ENCODE results near the gene ADAD2. TPM values are rescaled to one million over a fixed set of nuclear protein-coding genes. Genes with fewer than 3 reads are reported as not detected.

ADAD2 gene
- total RNA-seq, 1 donor from 2014 or later: not detected

DNA sequence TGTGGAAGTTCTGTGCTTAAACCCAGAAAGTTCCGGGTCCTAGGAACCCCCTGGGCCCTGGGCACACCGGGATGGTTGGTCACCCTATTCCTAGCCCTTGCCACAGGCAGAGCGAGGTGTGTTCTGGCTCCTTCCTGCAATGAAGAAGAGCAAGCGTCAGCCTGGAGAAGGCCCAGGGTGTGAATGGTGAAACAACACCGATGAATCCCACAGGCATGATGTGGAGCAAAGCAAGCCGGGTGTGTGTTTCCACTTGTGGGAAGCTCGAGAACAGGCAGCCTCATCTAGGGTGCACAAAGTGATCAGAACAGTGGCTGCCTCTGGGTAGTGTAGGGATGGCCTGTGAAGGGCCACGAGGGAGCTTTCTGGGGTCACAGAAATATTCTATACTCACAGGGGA, 35.1 kb downstream of the ADAD2 start:
- DNase-seq: no peak

DNA sequence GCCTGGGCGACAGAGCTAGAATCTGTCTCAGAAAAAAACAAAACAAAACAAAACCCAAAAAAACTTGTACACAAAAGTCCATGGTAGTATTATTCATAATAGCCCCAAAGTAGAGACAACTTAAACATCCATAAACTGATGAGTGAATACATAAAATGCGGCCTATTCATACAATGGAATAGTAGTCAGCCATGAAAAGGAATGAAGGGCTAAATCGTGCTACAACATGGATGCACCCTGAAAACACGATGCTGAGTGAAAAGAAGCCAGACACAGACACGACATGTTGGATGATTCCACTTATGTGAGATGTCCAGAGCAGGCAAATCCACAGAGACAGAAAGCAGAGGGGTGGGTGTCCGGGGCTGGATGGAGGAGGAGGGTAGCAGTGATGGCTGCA, 36.6 kb downstream of the ADAD2 start:
- DNase-seq: no peak

DNA sequence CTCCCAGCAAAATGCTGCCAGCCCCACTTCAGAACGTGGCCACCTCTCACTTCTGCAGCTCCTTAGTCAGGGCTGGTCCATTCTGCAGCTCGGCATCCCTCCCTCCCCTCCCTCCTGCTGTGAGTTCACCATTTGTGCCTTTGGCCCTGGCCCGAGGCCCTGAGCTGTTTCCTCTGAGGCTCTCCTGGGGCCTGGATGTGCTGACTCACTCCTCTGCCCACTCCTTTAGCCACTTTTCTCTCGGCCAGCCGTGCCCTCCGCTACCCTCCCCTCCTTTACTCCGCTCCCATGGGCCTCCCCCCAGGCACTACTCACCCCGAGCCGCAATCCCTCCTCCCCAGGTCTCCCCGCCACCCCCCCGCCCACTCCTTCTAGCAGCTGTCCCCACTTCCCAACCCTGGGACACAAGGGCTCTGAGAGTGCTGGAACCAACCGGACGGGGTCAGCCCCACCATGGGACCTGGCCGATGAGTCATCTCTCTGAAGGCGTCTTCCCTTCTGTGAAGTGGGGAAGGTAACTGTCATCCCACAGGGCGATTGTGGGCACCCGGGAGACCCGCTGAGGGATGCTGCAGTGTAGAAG, 37.4 kb downstream of the ADAD2 start:
- peak; percentile 79 for DNase-seq

DNA sequence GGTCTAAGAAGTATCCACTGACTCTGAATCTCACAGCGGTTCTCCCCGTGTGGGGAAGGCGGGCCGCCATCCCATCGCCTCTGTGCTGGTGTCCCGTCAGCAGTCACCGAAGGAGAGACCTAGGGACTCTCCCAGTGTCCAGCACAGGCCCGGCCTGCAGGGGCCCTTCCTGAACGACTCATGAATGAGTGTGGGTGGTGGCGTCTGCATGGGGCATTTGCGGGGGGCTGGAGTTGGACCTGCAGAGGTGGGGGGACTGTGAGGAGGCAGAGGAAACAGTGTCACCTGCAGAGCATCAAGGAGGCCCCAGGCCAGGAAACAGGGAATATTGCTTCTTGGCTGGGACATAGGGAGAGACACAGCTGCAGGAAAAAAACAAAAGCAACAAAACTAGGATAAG, 38.5 kb downstream of the ADAD2 start:
- no peak for DNase-seq

DNA sequence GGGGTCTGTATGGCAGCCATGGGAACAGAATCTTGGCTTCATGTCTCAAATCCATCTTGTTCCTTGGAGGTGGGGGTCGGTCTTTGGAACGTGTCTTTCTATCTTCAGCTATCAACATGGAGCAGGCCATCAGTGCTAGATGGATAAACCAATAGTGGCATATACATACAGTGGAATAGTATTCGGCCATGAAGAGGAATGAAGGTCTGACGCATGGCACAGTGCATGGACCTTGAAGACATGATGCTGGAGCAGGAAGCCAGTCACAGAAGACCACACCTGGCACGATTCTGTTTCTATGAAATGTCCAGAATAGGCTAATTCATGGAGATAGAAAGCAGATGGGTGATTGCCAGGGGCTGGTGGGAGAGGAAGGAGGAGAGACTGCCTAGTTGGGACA, 41.1 kb downstream of the ADAD2 start:
- no peak for DNase-seq

DNA sequence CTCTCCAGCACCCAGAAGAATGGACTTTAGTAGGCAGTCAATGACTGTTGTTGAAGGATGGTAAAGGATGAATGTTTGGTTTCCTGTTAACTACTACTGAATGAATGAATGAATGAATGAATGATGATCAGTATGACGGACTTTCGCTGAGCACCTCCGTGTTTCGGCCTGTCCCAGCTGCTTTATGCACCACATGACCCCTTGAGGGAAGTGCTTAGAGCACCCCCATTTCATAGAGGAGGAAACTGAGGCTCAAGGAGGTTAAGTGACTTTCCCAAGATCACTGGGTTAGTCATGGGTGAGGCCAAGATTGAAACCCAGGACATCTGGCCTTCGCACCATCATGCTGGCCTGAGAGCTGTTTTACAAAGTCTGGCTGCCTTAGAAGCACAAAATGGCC, 42.0 kb downstream of the ADAD2 start:
- DNase-seq: no peak

DNA sequence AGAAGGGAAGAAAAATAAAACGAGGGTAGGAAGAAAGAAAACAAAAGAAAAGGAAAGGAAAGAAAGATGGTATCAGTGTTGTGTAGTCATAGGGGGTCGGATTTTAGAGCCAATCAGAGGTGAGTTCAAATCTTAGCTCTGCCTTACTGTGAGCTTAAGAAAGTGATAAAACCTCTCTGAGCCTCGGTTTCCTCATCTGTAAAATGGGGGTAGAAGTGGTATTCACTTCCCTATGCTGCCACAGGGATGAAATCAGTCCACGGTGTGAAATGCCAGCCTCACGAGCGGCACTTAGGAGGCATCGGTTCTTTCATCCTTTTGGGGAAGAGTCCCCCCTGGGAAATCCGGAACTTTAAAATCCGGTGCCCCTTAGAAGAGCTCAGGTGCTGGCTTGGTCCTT, 42.8 kb downstream of the ADAD2 start:
- no peak for DNase-seq

DNA sequence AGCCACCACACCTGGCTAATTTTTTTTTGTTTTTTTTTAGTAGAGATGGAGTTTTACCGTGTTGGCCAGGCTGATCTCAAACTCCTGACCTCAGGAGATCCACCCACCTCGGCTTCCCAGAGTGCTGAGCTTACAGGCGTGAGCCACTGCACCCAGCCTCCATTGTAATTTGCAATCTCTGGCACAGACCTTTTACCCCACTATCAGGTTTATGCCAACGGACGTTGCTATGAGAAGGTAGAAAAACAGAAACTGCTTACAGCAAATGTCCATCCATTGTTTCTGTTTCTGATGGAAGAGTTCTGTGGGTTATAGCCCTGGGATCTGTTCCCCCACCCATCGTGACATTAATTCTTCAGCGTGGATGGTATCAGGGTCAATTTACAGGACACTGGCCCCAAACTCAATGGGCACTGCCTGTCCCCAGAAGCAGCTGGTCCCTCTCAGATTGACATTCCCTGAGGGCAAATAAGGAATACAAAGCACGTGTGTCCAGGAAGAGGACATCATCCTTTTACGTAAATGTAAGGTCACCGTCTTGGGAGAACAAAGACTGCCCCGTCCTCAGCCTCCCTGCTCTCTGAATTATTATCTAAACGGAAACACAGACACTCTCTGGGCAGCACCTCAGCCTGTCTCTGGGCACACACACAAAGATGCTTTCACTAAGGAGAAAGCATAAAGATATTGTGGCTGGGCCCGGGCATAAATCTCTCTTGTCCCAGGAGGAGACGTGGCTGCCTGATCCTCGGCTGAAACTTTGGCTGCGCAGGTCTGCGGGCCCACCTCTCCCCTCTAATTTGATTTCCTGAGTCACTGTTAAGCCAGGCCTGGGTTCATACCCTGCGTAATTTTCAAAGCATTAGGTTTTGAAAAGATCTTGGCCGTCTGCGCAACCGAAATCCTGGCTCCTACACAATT, 43.6 kb downstream of the ADAD2 start:
- DNase-seq: peak; percentile 40

DNA sequence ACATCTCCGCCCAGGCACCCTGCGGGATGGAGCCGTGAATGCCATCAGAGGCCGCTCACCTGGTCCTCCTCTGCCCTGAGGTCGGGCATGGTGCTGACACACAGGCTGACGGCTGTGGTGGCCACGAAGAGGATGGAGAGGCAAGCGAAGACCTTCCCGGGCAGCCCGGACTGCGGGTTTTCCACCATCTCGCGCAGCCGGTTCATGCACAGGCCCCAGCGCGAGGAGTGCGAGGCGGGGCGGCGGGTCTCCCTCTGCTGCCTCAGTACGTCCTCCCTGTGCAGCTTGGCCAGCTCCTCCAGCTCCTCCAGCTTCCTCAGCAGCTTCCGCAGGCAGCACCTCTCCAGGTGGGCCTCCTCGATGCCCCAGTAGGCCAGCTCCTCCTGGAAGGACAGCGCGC, 45.7 kb downstream of the ADAD2 start:
- no peak for DNase-seq

DNA sequence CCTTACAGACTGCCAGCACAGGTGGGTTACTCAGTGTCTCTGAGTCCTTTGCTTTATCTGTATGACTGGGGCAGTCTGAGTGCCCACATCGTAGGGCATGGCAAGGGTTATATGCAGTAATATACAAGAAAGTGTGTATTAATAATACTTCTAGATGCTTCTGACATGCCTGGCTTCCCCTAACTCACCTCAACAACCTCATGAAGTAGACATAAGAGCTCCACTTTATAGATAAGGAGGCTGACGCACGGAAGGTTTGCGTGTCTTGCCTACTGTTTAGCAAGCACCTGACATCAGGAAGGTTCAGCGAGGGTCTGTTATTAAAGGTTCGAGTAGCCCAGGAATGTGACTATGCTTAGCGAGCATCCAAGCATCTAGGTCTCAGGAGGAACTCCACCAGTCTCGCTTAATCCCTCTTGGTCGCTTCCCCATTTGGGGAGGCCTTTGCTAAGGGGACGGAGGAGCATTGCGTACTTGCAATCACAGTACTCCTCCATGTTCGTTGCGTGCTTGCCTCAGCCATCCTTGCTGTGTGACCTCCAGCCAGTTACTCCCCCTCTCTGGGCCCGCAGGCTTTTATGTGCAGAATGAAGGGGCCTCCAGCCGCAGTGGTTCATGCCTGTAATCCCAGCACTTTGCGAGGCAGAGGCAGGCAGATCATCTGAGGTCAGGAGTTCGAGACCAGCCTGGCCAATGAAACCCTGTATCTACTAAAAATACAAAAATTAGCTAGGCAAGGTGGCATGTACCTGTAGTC, 47.2 kb downstream of the ADAD2 start:
- DNase-seq: no peak

DNA sequence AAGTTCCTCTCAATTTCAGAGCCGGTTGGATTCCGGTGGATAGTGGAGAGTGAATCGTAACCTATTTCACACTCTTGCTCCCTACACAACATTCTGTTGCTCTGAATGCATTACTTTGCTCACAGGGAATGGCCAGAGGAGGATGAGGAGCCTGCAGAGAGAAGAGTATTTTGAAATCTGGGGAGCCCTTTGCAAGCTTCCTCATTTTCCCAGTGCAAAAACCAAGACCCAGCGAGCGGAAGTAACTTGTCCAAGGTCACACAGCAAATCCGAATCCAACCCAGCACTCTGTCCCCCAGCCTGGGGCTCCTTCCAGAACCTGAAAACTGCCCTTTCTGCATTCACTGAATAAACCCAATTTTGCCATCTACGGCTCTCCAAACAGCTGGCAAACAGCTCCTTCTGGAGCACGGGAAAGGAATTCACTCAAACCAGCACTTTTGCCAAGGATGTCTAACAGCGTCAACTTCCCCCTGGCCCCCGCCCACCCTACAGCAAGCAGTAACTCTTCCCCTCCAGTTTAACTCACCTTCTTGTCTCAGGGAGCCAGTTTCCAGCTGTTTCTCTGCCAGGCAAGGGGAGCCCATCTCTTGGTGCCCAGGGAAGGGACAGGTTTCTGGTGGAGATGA, 48.3 kb downstream of the ADAD2 start:
- peak; percentile 5 for DNase-seq

DNA sequence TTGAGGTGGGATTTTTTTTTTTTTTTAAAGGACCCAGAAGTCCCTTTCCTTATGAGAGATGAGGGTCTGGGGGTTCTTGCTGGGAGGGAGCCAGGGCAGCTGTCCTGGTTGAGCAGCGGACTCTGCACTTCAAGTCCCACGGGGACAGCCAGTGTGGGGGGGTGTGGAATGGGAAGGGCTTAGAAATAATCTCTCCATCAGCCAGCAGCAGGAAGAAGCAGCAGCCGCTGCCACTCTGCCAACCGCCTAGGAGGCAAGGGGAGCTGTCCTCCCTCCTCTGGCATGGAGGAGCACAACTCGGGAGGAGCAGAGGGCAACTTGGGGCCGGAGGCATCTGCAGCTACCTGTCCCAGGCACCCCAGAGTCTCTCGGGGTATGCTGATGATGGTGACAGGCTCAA, 49.0 kb downstream of the ADAD2 start, which contains the start of gene KCNG4:
Gene KCNG4, minus strand, starts transcription at position 104 of the 400 bp plus-strand sequence. CDS start 2,527 bp downstream, outside the sequence.
- no peak for DNase-seq

DNA sequence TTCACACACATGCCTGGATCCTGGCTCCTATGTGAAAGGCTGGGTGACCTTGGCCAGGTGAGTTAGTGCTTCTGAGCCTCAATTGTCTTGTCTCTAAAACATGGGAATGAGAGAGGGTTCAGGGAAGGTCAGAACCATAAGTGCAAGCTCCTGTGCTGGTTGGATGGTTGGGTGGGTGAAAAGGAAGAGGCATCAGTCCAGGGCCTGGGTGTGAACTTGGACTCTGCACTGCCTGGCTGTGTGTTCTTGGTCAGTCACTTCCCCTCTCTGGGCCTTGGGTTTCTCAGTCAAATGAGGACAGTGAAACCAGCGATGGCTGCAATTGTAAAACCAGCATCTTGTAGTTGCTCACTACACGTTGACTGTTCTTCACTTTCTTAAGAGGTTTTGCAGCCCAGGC, 49.5 kb downstream of the ADAD2 start:
- DNase-seq: no peak

DNA sequence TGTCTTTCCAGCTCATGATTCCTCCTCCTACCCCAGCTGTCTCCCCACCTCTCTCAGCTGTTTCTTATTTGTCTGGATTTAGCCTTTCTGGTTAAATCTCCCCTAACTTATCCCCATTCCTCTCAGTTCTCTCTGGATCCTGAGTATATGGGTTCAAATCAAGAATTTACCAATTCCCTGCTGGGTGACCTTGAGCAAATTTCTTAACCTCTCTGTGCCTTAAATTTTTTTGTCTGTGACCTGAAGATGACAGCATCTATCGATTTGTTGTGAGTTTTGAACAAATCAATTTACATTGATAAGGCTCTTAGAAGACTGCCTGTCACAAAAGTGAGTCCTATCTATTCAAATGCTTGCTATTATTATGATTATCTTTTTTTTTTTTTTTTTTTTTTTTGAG, 50.8 kb downstream of the ADAD2 start:
- DNase-seq: no peak

DNA sequence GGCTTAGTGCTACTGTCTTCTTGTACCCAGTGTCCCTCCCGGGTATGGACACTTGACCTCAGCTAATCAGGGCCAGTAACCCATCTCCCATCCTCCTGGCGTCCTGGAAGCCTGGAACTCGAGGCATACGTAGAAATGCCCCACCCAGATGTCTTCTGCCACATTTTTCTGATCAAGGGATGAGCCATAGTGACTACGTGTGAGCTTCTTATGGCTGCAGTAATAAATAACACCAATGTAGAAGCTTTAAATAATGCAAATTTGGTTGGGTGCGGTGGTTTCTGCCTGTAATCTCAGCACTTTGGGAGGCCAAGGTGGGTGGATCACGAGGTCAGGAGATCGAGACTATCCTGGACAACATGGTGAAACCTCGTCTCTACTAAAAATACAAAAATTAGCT, 51.9 kb downstream of the ADAD2 start:
- no peak for DNase-seq

DNA sequence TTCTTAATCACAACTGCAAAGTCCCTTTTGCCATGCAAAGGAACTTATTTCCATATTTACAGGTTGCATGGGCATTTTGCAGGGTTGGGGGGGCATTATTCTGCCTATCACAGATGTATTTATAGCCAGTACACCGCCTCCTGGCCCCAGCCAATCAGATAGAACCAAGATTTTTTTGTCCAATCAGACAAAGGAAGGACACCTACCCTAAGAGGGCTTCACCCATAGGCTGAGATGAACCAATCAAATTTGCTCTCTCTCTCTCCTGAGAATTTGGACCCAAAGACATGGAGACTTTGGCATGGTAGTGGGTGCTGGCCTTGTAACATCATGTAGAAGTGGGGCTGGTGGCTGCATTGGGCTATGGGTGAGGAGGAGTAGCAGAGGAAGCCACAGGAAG, 52.8 kb downstream of the ADAD2 start:
- no peak for DNase-seq

DNA sequence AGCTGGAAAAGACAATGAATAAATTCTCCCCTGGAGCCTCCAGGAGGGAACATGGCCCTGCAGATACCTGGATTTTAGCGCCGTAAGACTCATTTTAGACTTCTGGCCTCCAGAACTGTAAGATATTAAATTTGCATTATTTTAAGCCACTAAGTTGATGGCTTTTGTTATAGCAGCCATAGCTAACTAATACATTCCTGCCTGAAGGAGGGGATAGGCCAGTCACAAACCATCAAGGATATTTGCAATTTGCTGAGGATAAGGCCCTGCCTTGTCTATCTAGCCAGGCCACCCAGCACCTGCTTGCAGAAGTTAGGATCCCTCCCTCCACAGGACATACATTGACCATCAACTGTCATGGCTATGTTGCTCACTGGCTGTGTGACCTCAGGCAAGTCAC, 53.8 kb downstream of the ADAD2 start:
- DNase-seq: no peak

DNA sequence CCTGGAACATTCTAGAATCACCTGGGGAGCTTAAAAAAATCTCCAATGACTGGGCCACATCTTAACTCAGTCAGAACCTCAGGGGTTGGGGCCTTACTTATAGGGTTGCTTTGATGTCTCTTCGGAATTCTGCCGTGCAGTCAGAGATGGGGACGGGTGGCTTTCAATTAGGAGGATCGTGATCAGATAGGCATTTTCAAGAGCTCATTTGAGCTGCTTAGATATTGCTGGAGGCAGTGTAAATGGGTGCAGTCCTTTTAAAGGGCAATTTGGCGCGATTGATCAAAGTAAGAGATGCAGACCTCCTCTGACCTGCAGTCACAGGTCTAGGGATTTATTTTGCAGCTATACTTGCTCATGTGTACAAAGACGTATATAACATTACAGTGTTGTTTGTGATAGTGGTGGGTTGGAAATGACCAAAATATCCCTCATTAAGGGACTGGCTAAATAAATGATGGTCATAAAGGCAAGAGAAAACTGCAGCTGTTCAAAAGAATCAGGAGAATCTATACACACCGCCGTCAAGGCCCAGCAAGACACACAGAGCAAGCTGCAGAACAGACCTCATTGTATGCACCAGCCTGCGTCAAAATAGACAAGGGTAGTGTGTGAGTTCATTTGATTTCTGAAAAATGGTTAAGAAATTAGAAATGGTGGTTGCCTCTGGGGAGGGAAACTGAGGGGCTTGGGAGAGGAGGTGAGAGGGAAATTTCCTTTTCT, 55.2 kb downstream of the ADAD2 start:
- no peak for DNase-seq

DNA sequence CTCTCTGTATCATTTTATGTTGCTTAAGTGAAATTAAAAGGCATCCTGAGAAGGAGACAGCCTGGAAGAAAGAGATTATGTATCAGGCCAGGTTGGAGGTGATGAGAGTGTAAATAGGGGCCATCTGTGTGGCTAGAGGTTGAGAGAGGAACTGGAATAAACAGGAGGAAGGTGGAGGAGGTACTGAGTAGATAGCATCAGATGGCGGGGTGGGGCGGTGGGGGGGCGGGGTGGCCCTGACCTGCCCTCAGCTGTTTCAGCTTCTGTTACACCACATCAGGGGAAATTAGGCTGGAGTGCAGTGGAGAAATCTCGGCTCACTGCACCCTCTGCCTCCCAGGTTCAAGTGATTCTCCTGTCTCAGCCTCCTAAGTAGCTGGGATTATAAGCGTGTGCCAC, 55.7 kb downstream of the ADAD2 start:
- DNase-seq: no peak

All from dermis blood vessel endothelial cell (primary cell).